Ishikawa (cell line): ENCODE results near the gene TMEM117.

Source experiments
- REST ChIP-seq: IDR thresholded peaks from 2 replicates; pipeline ENCODE4 v1.6.1; 2012; ENCODE audit warnings: low read depth, mild to moderate bottlenecking
- TCF12 ChIP-seq: IDR thresholded peaks from 2 replicates; pipeline ENCODE4 v1.6.1; 2012; ENCODE audit warnings: low read depth
- YY1 ChIP-seq: IDR thresholded peaks from 2 replicates; pipeline ENCODE4 v1.6.1; 2012; ENCODE audit warnings: low read depth

- TF ChIP-seq REST, result no peak
- no peak for TF ChIP-seq TCF12
- no peak for TF ChIP-seq YY1
These were observed 242.4 kb downstream of the TMEM117 start for GRCh38 chr12:44078273-44078672.
